K562 (cell line): ENCODE data around the gene SPATA6. TPM values are rescaled to one million over a fixed set of nuclear protein-coding genes. Genes with fewer than 3 reads are reported as not detected.

ENCODE experiments used
- ATAC-seq: fragments of 200-7000 bp; cut with Tn5 transposase; 3 replicates; pipeline ENCODE4 v1.9.1; 2020; ENCODE audit warnings: moderate library complexity
- BruUV-seq: library from RNA; stranded (reverse); fragments of 400-500 nt; replicated peaks from 2 replicates; lab custom pipeline; 2021; lab: Mats Ljungman, UMichigan
- CTCF ChIA-PET: fragments of 300-600 bp; formaldehyde crosslinking; extraction: SDS; loops from one replicate; lab custom pipeline; 2021; ENCODE audit warnings: low intra/inter-chr PET ratio; lab: Yijun Ruan, JAX
- POLR2A ChIA-PET: fragments of 300-600, 350-650 bp; sonication (Branson Sonifier 250); formaldehyde crosslinking; extraction: SDS; loops from one replicate; lab custom pipeline; 2021; ENCODE audit warnings: antibody characterized with exemption, inconsistent platforms; lab: Yijun Ruan, JAX
- DNase-seq, 4 experiments: peaks; one replicate each; pipeline versions ENCODE4 v3.0.0 to v3.0.0-alpha.2; 2011 to 2018; ENCODE audit warnings: low spot score in 3 of 4, mixed read lengths in 3 of 4; ENCODE audit errors: extremely low read depth in 1 of 4
- FAIRE-seq: peaks from 2 replicates; lab custom pipeline; 2011; peaks lifted over from hg19 to GRCh38; lab: Jason Lieb, UNC
- H2AFZ ChIP-seq: 2 replicates; pipeline ENCODE4 v1.6.0; 2011; ENCODE audit warnings: low read depth, low read length, control low read depth, inconsistent platforms
- H3K27ac ChIP-seq: fragments of 200-600 bp; 3 replicates; pipeline ENCODE4 v1.8.0; 2011; ENCODE audit warnings: low read depth, mild to moderate bottlenecking, control low read depth, inconsistent platforms, low read length, moderate library complexity, mixed read lengths; ENCODE audit errors: extremely low read depth
- H3K27me3 ChIP-seq, 2 experiments: fragments of 300-600 bp in 1 of 2; 2 replicates in 1 of 2; 3 replicates in 1 of 2; pipeline versions ENCODE4 v1.6.0 to v1.8.0; 2011; ENCODE audit warnings: inconsistent platforms in 2 of 2, low read length in 2 of 2, mild to moderate bottlenecking in 1 of 2, mixed read lengths in 1 of 2, moderate library complexity in 1 of 2; ENCODE audit not compliant: control insufficient read depth in 2 of 2, insufficient read depth in 2 of 2
- H3K36me3 ChIP-seq: fragments of 300-600 bp; 3 replicates; pipeline ENCODE4 v1.8.0; 2011; ENCODE audit warnings: mild to moderate bottlenecking, low read length, inconsistent platforms; ENCODE audit not compliant: control insufficient read depth, insufficient read depth
- H3K4me1 ChIP-seq, 2 experiments: fragments of 200-600 bp in 1 of 2; replicated peaks in 1 of 2; 2 replicates in 1 of 2; 3 replicates in 1 of 2; pipeline versions ENCODE4 v1.5.1 to v1.8.0; 2011; ENCODE audit warnings: inconsistent platforms in 2 of 2, low read length in 2 of 2, mild to moderate bottlenecking in 1 of 2, mixed read lengths in 1 of 2, moderate library complexity in 1 of 2; ENCODE audit not compliant: control insufficient read depth in 2 of 2, insufficient read depth in 2 of 2
- H3K4me2 ChIP-seq: 2 replicates; pipeline ENCODE4 v1.6.1; 2011; ENCODE audit warnings: low read length, control low read depth, inconsistent platforms, mixed read lengths; ENCODE audit not compliant: insufficient read depth
- H3K4me3 ChIP-seq: fragments of 200-600 bp; sonication (generic), shearing (Covaris generic); 2 replicates; pipeline ENCODE4 v1.5.1; 2016; ENCODE audit warnings: control low read depth, inconsistent platforms
- H3K79me2 ChIP-seq: fragments of 200-600 bp; 3 replicates; pipeline ENCODE4 v1.8.0; 2011; ENCODE audit warnings: low read length, inconsistent platforms; ENCODE audit not compliant: control insufficient read depth, insufficient read depth
- H3K9ac ChIP-seq, 2 experiments: 2 replicates each; pipeline versions ENCODE4 v1.6.0 to v1.6.1; 2011; ENCODE audit warnings: low read depth in 2 of 2, low read length in 2 of 2, control low read depth in 1 of 2, inconsistent platforms in 1 of 2, mild to moderate bottlenecking in 1 of 2, mixed read lengths in 1 of 2; ENCODE audit not compliant: insufficient read depth in 1 of 2
- H3K9me1 ChIP-seq: one replicate; pipeline ENCODE4 v1.6.0; 2011; ENCODE audit warnings: inconsistent platforms, mild to moderate bottlenecking, low read length, moderate library complexity; ENCODE audit not compliant: control insufficient read depth, insufficient read depth
- H3K9me3 ChIP-seq: replicated peaks from 2 replicates; pipeline ENCODE4 v1.5.1; 2011; ENCODE audit warnings: low read depth, low read length, inconsistent platforms; ENCODE audit not compliant: control insufficient read depth, insufficient read depth
- H4K20me1 ChIP-seq: replicated peaks from 2 replicates; pipeline ENCODE4 v1.6.1; 2011; ENCODE audit warnings: low read length, inconsistent platforms, mixed read lengths; ENCODE audit not compliant: control insufficient read depth, insufficient read depth
- BDP1 ChIP-seq: IDR thresholded peaks from 3 replicates; pipeline ENCODE4 v1.6.1; 2011; ENCODE audit not compliant: insufficient read length, insufficient read depth
- in situ Hi-C: fragments of 300-500 bp; cut with MboI; formaldehyde crosslinking; loops from 4 replicates; pipeline ENCODE4 v1.15.0; 2018; ENCODE audit warnings: inconsistent platforms, mixed read lengths
- intact Hi-C: fragments of 100-400 bp; cut with micrococcal nuclease; formaldehyde crosslinking; loops from 2 replicates; pipeline ENCODE4 v1.14.2; 2022
- polyA plus RNA-seq, 8 experiments: library from polyadenylated mRNA; depleted of rRNA in 4 of 8; stranded (reverse) in 5 of 8; unstranded in 3 of 8; fragments of >200 nt; fragmentation: Nextera tagmentation in 2 of 8; fragmentation: Illumina TruSeq in 1 of 8; extraction: Ambion mirVana in 2 of 8; extraction: Trizol in 1 of 8; gene quantifications; 2 replicates each; pipeline versions ENCODE4 v1.2.1 to v1.2.3, GENCODE V29; 2011 to 2014; ENCODE audit warnings: inconsistent platforms in 1 of 8, missing spikeins in 1 of 8
- total RNA-seq, 7 experiments: library from RNA; depleted of rRNA in 6 of 7; stranded (reverse); fragments of >200 nt in 6 of 7; fragmentation: Illumina TruSeq in 2 of 7; extraction: Trizol in 2 of 7; gene quantifications; 2 replicates each; pipeline versions ENCODE4 v1.2.1 to v1.2.3, GENCODE V29; 2011 to 2021; ENCODE audit warnings: low replicate concordance in 1 of 7
- TF ChIP-seq, protein P1 (sequence below): IDR thresholded peaks from 2 replicates; pipeline ENCODE4 v1.6.1; 2011; ENCODE audit warnings: borderline replicate concordance, low read depth, mild to moderate bottlenecking, moderate library complexity, low read length; ENCODE audit not compliant: insufficient read depth, poor library complexity, severe bottlenecking
- TF ChIP-seq, protein P2 (sequence below): sonication (generic); IDR thresholded peaks from 2 replicates; pipeline ENCODE4 v1.6.1; 2016

The SPATA6 gene
- total and polyA plus RNA-seq, 9 of the 15 experiments (the other 6 are each of a cell fraction or from before 2014, with no cell fraction given), result 0.01 to 0.91 (median 0.18) TPM

- Histone ChIP-seq H3K9ac (no peak overlapping the region), H3K4me1 (no peaks in the 10 kb centered on the region), H3K4me2 (no peak overlapping the region), H2AFZ (no peak overlapping the region), H3K9me1 (no peaks in the 10 kb centered on the region), H3K4me3 (no peak overlapping the region), H3K9me3 (no peaks in the 10 kb centered on the region), H3K27me3 (no peaks in the 10 kb centered on the region), H3K27ac (no peak overlapping the region), H3K79me2 (no peaks in the 10 kb centered on the region), H4K20me1 (no peaks in the 10 kb centered on the region), H3K36me3 (no peaks in the 10 kb centered on the region)
- in situ Hi-C loops (no loop called here), intact Hi-C loops (no loop called here)
- POLR2A ChIA-PET, result no interaction called here
- FAIRE-seq, result no peak
- CTCF ChIA-PET, result no interaction called here
- no TSS peak for BruUV-seq
- no peak for ATAC-seq
- DNase-seq, result no peak
- TF ChIP-seq, protein P1, sequence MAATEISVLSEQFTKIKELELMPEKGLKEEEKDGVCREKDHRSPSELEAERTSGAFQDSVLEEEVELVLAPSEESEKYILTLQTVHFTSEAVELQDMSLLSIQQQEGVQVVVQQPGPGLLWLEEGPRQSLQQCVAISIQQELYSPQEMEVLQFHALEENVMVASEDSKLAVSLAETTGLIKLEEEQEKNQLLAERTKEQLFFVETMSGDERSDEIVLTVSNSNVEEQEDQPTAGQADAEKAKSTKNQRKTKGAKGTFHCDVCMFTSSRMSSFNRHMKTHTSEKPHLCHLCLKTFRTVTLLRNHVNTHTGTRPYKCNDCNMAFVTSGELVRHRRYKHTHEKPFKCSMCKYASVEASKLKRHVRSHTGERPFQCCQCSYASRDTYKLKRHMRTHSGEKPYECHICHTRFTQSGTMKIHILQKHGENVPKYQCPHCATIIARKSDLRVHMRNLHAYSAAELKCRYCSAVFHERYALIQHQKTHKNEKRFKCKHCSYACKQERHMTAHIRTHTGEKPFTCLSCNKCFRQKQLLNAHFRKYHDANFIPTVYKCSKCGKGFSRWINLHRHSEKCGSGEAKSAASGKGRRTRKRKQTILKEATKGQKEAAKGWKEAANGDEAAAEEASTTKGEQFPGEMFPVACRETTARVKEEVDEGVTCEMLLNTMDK, result no peak
- TF ChIP-seq, protein P2, sequence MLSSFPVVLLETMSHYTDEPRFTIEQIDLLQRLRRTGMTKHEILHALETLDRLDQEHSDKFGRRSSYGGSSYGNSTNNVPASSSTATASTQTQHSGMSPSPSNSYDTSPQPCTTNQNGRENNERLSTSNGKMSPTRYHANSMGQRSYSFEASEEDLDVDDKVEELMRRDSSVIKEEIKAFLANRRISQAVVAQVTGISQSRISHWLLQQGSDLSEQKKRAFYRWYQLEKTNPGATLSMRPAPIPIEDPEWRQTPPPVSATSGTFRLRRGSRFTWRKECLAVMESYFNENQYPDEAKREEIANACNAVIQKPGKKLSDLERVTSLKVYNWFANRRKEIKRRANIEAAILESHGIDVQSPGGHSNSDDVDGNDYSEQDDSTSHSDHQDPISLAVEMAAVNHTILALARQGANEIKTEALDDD, result no peak
- TF ChIP-seq BDP1, result no peak
Measured at GRCh38 chr1:48261881-48262400, 210.1 kb downstream of the SPATA6 start.
